CD4-positive, alpha-beta T cell (primary cell): ENCODE results near the gene PFKL. TPM values are rescaled to one million over a fixed set of nuclear protein-coding genes. Genes with fewer than 3 reads are reported as not detected.

Source experiments
- ATAC-seq: fragments of 200-7000 bp; cut with Tn5 transposase; one replicate; pipeline ENCODE4 v1.10.0; 2022; ENCODE audit warnings: mild to moderate bottlenecking; ENCODE audit not compliant: poor library complexity
- CTCF ChIA-PET: fragments of 350-600 bp; sonication (Branson Sonifier 250); formaldehyde crosslinking; loops from one replicate; lab custom pipeline; 2021; ENCODE audit warnings: antibody characterized with exemption, inconsistent platforms; lab: Charles Lee
- POLR2A ChIA-PET: fragments of 350-600 bp; sonication (Branson Sonifier 250); formaldehyde crosslinking; loops from one replicate; lab custom pipeline; 2021; ENCODE audit warnings: antibody characterized with exemption, inconsistent platforms; lab: Charles Lee
- DNase-seq, 14 experiments: peaks; one replicate each; pipeline ENCODE4 v3.0.0-alpha.2; 2013 to 2020; ENCODE audit warnings: mixed read lengths in 2 of 14
- H3K27ac ChIP-seq, 2 donors: one replicate each; pipeline versions ENCODE4 v1.5.1 to v1.7.0; 2013; ENCODE audit warnings: low read length in 2 of 2, low read depth in 1 of 2, mild to moderate bottlenecking in 1 of 2
- H3K27me3 ChIP-seq, 2 experiments: 1 replicate in 1 of 2; 2 replicates in 1 of 2; pipeline versions ENCODE4 v1.6.1 to v1.7.0; 2013; ENCODE audit warnings: low read length in 2 of 2, control low read depth in 1 of 2, mild to moderate bottlenecking in 1 of 2, moderate library complexity in 1 of 2; ENCODE audit not compliant: insufficient read depth in 2 of 2, control insufficient read depth in 1 of 2
- H3K36me3 ChIP-seq: one replicate; pipeline ENCODE4 v1.6.1; 2013; ENCODE audit warnings: low read length, control low read depth; ENCODE audit not compliant: insufficient read depth
- H3K4me1 ChIP-seq: one replicate; pipeline ENCODE4 v1.6.1; 2013; ENCODE audit warnings: low read length, control low read depth; ENCODE audit not compliant: insufficient read depth
- H3K4me3 ChIP-seq: one replicate; pipeline ENCODE4 v1.5.1; 2013; ENCODE audit warnings: mild to moderate bottlenecking, low read length, moderate library complexity
- H3K9me3 ChIP-seq, 2 experiments: 1 replicate in 1 of 2; 2 replicates in 1 of 2; pipeline versions ENCODE4 v1.6.1 to v1.7.0; 2013; ENCODE audit warnings: low read length in 2 of 2, mild to moderate bottlenecking in 2 of 2, control low read depth in 1 of 2, moderate library complexity in 1 of 2; ENCODE audit not compliant: control insufficient read depth in 1 of 2, insufficient read depth in 1 of 2
- H3K27ac Mint-ChIP-seq: one replicate; pipeline ENCODE4 v1.8.0; 2020; ENCODE audit warnings: mixed read lengths
- H3K27me3 Mint-ChIP-seq: one replicate; pipeline ENCODE4 v1.8.0; 2021; ENCODE audit warnings: mixed read lengths
- H3K36me3 Mint-ChIP-seq: one replicate; pipeline ENCODE4 v1.8.0; 2021; ENCODE audit warnings: low read depth, mixed read lengths
- H3K4me1 Mint-ChIP-seq: one replicate; pipeline ENCODE4 v1.8.0; 2021; ENCODE audit warnings: low read depth, mixed read lengths
- H3K4me3 Mint-ChIP-seq: one replicate; pipeline ENCODE4 v1.8.0; 2020; ENCODE audit warnings: mild to moderate bottlenecking, mixed read lengths
- H3K9me3 Mint-ChIP-seq: one replicate; pipeline ENCODE4 v1.8.0; 2020; ENCODE audit warnings: mixed read lengths
- intact Hi-C, 2 experiments: fragments of 100-400 bp; cut with DNase I in 1 of 2; cut with micrococcal nuclease in 1 of 2; formaldehyde crosslinking; loops; one replicate each; pipeline versions ENCODE4 v1.15.1 to v1.9.0; 2023 to 2025; cut with DNase I, micrococcal nuclease
- total RNA-seq, 174 experiments: library from RNA in 2 of 174; stranded (reverse) in 2 of 174; gene quantifications; one replicate each; pipeline ENCODE4 v1.2.3 and lab custom pipeline; 2021 to 2026
- TF ChIP-seq, protein P1 (sequence below): fragments of 200-600 bp; IDR thresholded peaks from one replicate; pipeline ENCODE4 v1.8.0; 2022; ENCODE audit warnings: antibody characterized with exemption, mild to moderate bottlenecking

PFKL gene
- total RNA-seq, 2 experiments from 2014 or later, result 115 to 117 TPM

GRCh38 chr21:44272284-44272858 is 27.5 kb upstream of the PFKL start:
- H3K4me1 ChIP-seq, result no peaks in the 10 kb centered on the region
- no peaks in the 10 kb centered on the region for H3K4me1 Mint-ChIP-seq
- TF ChIP-seq, protein P1, sequence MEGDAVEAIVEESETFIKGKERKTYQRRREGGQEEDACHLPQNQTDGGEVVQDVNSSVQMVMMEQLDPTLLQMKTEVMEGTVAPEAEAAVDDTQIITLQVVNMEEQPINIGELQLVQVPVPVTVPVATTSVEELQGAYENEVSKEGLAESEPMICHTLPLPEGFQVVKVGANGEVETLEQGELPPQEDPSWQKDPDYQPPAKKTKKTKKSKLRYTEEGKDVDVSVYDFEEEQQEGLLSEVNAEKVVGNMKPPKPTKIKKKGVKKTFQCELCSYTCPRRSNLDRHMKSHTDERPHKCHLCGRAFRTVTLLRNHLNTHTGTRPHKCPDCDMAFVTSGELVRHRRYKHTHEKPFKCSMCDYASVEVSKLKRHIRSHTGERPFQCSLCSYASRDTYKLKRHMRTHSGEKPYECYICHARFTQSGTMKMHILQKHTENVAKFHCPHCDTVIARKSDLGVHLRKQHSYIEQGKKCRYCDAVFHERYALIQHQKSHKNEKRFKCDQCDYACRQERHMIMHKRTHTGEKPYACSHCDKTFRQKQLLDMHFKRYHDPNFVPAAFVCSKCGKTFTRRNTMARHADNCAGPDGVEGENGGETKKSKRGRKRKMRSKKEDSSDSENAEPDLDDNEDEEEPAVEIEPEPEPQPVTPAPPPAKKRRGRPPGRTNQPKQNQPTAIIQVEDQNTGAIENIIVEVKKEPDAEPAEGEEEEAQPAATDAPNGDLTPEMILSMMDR, result no peak
- no peaks in the 10 kb centered on the region for H3K27me3 Mint-ChIP-seq
- H3K27me3 ChIP-seq, result no peaks in the 10 kb centered on the region
- CTCF ChIA-PET, result no interaction called here
- intact Hi-C loops, result no loop called here
- H3K27ac Mint-ChIP-seq, result no peak overlapping the region
- peak in 1 of 14 experiments; percentile 13 for DNase-seq
- H3K4me3 Mint-ChIP-seq, result no peak overlapping the region
- no peaks in the 10 kb centered on the region for H3K36me3 Mint-ChIP-seq
- no peak for ATAC-seq
- no peaks in the 10 kb centered on the region for H3K36me3 ChIP-seq
- no peaks in the 10 kb centered on the region for H3K9me3 ChIP-seq
- POLR2A ChIA-PET, result no interaction called here
- no peaks in the 10 kb centered on the region for H3K9me3 Mint-ChIP-seq
- no peak overlapping the region for H3K4me3 ChIP-seq
- H3K27ac ChIP-seq, result no peak overlapping the region

DNA sequence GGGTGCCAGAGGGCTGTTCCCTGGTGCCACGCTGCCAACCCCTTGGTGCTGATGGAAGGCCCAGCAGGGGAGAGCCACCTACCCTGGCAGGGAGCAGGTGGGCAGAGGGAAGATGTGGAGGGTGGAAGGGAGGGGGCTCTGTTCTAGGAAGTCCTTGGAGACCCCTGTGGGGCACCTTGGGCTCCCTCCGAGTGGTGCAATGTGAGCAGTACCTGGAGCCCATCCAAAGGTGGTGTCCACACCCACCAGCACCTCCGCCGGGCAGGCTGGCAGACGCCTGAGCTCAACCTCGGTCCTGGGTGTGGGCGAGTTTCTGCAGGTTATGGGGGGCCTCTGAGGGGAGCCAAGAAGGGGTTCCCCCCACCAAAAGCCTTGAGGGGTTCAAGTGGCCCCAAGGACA is 26.8 kb upstream of the PFKL start:
- H3K27me3 Mint-ChIP-seq, result no peaks in the 10 kb centered on the region
- no peaks in the 10 kb centered on the region for H3K36me3 ChIP-seq
- ChIA-PET CTCF (no interaction called here), POLR2A (no interaction called here)
- no peak overlapping the region for H3K27ac Mint-ChIP-seq
- ATAC-seq (no peak), DNase-seq (peak in 1 of 14 experiments; percentile 6)
- intact Hi-C loops, result no loop called here
- TF ChIP-seq, protein P1, result no peak
- H3K4me1 ChIP-seq, result no peaks in the 10 kb centered on the region
- no peaks in the 10 kb centered on the region for H3K4me1 Mint-ChIP-seq
- no peaks in the 10 kb centered on the region for H3K9me3 Mint-ChIP-seq
- H3K27me3 ChIP-seq, result no peaks in the 10 kb centered on the region
- H3K27ac ChIP-seq, result no peak overlapping the region
- H3K9me3 ChIP-seq, result no peaks in the 10 kb centered on the region
- no peaks in the 10 kb centered on the region for H3K36me3 Mint-ChIP-seq
- H3K4me3 Mint-ChIP-seq, result no peak overlapping the region
- no peak overlapping the region for H3K4me3 ChIP-seq

DNA sequence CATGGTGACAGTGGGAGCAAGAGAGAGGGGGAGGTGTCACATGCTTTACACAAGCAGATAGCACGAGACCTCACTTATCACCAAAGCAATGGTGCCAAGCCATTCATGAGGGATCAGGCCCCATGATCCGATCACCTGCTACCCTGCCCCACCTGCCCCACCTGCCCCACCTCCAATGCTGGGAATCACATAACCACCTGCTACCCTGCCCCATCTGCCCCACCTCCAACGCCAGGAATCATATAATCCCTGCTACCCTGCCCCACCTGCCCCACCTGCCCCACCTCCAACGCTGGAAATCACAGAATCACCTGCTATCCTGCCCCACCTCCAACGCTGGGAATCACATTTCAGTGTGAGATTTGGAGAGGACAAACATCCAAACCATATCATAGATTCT is 24.8 kb upstream of the PFKL start:
- TF ChIP-seq, protein P1, result no peak
- no peak overlapping the region for H3K4me3 ChIP-seq
- no peaks in the 10 kb centered on the region for H3K9me3 Mint-ChIP-seq
- DNase-seq (no peak), ATAC-seq (no peak)
- H3K4me1 ChIP-seq, result no peaks in the 10 kb centered on the region
- no peak overlapping the region for H3K27ac ChIP-seq
- H3K27me3 ChIP-seq, result no peaks in the 10 kb centered on the region
- no peak overlapping the region for H3K27ac Mint-ChIP-seq
- intact Hi-C loops, result no loop called here
- no peak overlapping the region for H3K4me3 Mint-ChIP-seq
- ChIA-PET CTCF (no interaction called here), POLR2A (no interaction called here)
- H3K4me1 Mint-ChIP-seq, result no peaks in the 10 kb centered on the region
- H3K36me3 ChIP-seq, result no peaks in the 10 kb centered on the region
- no peaks in the 10 kb centered on the region for H3K9me3 ChIP-seq
- no peaks in the 10 kb centered on the region for H3K27me3 Mint-ChIP-seq
- H3K36me3 Mint-ChIP-seq, result no peaks in the 10 kb centered on the region
